Measurements from ENCODE around the gene GOLGA6A. TPM values are rescaled to one million over a fixed set of nuclear protein-coding genes. Genes with fewer than 3 reads are reported as not detected.

GOLGA6A gene
- total RNA-seq, 1 donor from 2014 or later = not detected

GRCh38 chr15:74046275-74046674, 36.1 kb downstream of the GOLGA6A start:
- H3K4me3 ChIP-seq = no peak overlapping the region
- no peak for TF ChIP-seq CTCF (IDR thresholded peaks at IDR 0.05; ENCODE audit: borderline replicate concordance)
- peaks cover 69% of the 10 kb centered on the region for H3K4me1 ChIP-seq
- H3K9me3 ChIP-seq (replicated peaks) = no peaks in the 10 kb centered on the region
- intact Hi-C loops (cut with micrococcal nuclease) = no loop called here
- no peaks in the 10 kb centered on the region for H3K27me3 ChIP-seq (ENCODE audit: low read depth)
- H3K27ac ChIP-seq (replicated peaks) = peak overlapping the region; percentile 54
- no peak for DNase-seq
- H3K36me3 ChIP-seq = peaks cover 24% of the 10 kb centered on the region

DNA sequence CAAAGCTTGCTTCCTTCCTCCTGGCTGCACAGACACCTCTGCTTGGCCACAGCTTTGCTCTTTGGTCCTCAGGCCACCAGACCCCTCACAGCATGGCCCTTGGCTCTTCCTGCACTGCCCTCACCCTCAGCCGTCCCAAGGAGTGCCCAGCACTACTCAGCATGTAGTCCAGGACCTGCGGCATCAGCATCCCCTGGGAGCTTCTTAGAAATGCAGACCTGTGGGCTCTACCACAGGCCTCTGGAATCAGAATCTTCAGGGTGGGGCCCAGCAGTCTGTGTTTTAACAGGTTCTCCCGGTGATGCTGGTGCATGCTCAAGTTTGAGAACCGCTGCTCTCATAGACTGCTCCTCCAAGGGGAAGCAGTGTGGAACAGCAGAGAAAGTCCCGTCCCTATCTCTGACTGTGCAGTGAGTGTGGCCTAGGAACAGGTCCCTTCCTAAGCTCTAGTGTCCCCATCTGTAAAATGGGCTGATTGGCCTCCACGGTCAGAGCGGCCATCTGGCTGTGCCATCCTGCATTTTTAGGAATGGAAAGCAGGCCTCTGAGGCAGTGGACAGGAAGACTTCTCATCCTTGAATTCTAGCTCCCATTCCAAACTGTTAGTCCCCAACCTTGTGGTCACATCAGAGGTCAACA, 36.6 kb downstream of the GOLGA6A start:
- H3K4me1 ChIP-seq = peaks cover 70% of the 10 kb centered on the region
- no peak for DNase-seq
- H3K4me3 ChIP-seq = no peak overlapping the region
- no peaks in the 10 kb centered on the region for H3K27me3 ChIP-seq (ENCODE audit: low read depth)
- peaks cover 24% of the 10 kb centered on the region for H3K36me3 ChIP-seq
- peak overlapping the region; percentile 77 for H3K27ac ChIP-seq (replicated peaks)
- intact Hi-C loops (cut with micrococcal nuclease) = no loop called here
- no peaks in the 10 kb centered on the region for H3K9me3 ChIP-seq (replicated peaks)
- no peak for TF ChIP-seq CTCF (IDR thresholded peaks at IDR 0.05; ENCODE audit: borderline replicate concordance)

GRCh38 chr15:74045184-74045583, 37.2 kb downstream of the GOLGA6A start:
- Histone ChIP-seq H3K27me3 (ENCODE audit: low read depth) (no peaks in the 10 kb centered on the region), H3K4me1 (peaks cover 70% of the 10 kb centered on the region), H3K36me3 (peaks cover 24% of the 10 kb centered on the region), H3K4me3 (no peak overlapping the region), H3K9me3 (replicated peaks) (no peaks in the 10 kb centered on the region), H3K27ac (replicated peaks) (peak overlapping the region; percentile 77)
- no peak for TF ChIP-seq CTCF (IDR thresholded peaks at IDR 0.05; ENCODE audit: borderline replicate concordance)
- no peak for DNase-seq
- intact Hi-C loops (cut with micrococcal nuclease) = no loop called here

DNA sequence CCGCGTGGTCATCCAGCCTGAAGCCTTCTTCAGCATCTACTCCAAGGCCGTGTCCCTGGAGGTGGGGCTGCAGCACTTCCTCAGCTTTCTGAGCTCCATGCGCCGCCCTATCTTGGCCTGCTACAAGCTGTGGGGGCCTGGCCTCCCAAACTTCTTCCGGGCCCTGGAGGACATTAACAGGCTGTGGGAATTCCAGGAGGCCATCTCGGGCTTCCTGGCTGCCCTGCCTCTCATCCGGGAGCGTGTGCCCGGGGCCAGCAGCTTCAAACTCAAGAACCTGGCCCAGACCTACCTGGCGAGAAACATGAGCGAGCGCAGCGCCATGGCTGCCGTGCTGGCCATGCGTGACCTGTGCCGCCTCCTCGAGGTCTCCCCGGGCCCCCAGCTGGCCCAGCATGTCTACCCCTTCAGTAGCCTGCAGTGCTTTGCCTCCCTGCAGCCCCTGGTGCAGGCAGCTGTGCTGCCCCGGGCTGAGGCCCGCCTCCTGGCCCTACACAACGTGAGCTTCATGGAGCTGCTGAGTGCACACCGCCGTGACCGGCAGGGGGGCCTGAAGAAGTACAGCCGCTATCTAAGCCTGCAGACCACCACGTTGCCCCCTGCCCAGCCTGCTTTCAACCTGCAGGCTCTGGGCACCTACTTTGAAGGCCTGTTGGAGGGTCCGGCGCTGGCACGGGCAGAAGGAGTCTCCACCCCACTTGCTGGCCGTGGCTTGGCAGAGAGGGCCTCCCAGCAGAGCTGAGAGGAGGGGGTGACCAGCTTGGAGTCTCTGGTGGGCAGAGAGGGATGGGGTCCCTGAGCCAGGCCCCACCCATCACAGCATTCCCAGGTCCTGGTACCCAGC, 37.9 kb downstream of the GOLGA6A start:
- H3K27me3 ChIP-seq (ENCODE audit: low read depth) = no peaks in the 10 kb centered on the region
- H3K4me3 ChIP-seq = no peak overlapping the region
- H3K36me3 ChIP-seq = peaks cover 24% of the 10 kb centered on the region
- peaks cover 73% of the 10 kb centered on the region for H3K4me1 ChIP-seq
- intact Hi-C loops (cut with micrococcal nuclease) = no loop called here
- no peak for TF ChIP-seq CTCF (IDR thresholded peaks at IDR 0.05; ENCODE audit: borderline replicate concordance)
- peak overlapping the region; percentile 77 for H3K27ac ChIP-seq (replicated peaks)
- DNase-seq = peak; percentile 71
- no peaks in the 10 kb centered on the region for H3K9me3 ChIP-seq (replicated peaks)

DNA sequence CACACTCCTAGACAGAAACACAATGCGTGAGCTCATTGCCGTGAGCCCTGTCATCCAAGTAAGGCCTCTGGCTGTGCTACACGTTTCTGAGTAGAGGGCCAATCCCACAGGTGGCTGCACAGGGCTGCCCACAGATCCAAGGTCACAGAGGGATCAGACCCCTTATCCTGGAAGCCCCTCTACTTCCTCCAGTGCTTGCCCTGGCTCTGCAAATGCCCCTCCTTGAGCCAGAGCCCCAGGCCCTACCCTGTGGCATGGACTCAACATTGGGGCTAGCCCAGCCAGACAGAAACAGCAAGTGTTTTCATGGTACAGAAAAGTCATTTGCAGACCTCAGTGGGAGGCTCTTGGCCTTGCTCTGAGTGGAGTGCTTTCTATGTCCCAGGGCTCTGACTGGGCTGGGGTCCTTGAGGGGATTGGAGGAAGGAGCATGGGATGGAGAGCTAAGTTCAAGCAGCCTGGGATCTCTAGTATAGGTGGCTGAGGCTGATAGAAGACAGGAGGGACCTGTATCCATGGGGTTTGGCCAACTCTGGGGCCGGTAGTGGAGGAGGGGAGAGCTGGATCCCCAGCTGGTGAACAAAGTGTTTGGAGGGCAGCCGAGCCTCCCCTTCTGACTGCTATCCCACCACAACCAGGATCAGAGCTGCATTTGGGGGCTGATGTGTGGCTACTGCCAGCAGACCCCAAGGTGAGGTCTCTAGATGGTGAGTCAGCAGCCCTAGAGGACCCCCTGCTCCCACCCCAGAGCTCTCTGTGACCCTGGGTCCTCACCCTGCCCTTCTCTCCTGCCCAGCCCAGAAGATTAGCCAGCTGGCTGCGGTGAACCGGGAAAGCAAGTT, 38.7 kb downstream of the GOLGA6A start:
- Histone ChIP-seq H3K36me3 (peaks cover 24% of the 10 kb centered on the region), H3K27me3 (ENCODE audit: low read depth) (no peaks in the 10 kb centered on the region), H3K4me1 (peaks cover 80% of the 10 kb centered on the region), H3K27ac (replicated peaks) (peak overlapping the region; percentile 77), H3K9me3 (replicated peaks) (no peaks in the 10 kb centered on the region), H3K4me3 (no peak overlapping the region)
- no peak for DNase-seq
- intact Hi-C loops (cut with micrococcal nuclease) = no loop called here
- no peak for TF ChIP-seq CTCF (IDR thresholded peaks at IDR 0.05; ENCODE audit: borderline replicate concordance)

Measured in left ventricle myocardium inferior (tissue), 1 donor.